Mucosa of gallbladder (tissue), 1 donor: Measurements from ENCODE around the gene EPAS1. TPM values are rescaled to one million over a fixed set of nuclear protein-coding genes. Genes with fewer than 3 reads are reported as not detected.
"Not testable (repeated sequence)": the region's sequence is repeated elsewhere in the genome, so short reads cannot be mapped to it uniquely, and the experiment has no call there.

Experiments
- DNase-seq: peaks from one replicate; pipeline ENCODE4 v3.0.0-alpha.2; 2020; ENCODE audit warnings: low spot score
- total RNA-seq: library from RNA; stranded (reverse); gene quantifications from one replicate; pipeline ENCODE4 v1.2.1, GENCODE V29; 2021
- donor health status: DM: no; HTN: no; CAD: no.

The EPAS1 gene
- total RNA-seq, 1 donor from 2014 or later, result 221 TPM

- DNase-seq, result no peak
These were observed 85.8 kb downstream of the EPAS1 start for GRCh38 chr2:46383113-46383395.

GRCh38 chr2:46383784-46384456 lies 86.7 kb downstream of the EPAS1 start:
- no peak for DNase-seq

- no peak for DNase-seq
These were observed 87.2 kb downstream of the EPAS1 start for GRCh38 chr2:46384457-46384815.

GRCh38 chr2:46385786-46386577 lies 88.8 kb downstream of the EPAS1 start:
- DNase-seq, result no peak

GRCh38 chr2:46386763-46387162 lies 89.6 kb downstream of the EPAS1 start:
- no peak for DNase-seq

GRCh38 chr2:46387292-46387691 lies 90.1 kb downstream of the EPAS1 start:
- no peak for DNase-seq

GRCh38 chr2:46387886-46388515 lies 90.8 kb downstream of the EPAS1 start:
- DNase-seq, result no peak

- no peak for DNase-seq
These were observed 91.7 kb downstream of the EPAS1 start for GRCh38 chr2:46388881-46389280.

- DNase-seq, result no peak
These were observed 92.3 kb downstream of the EPAS1 start for GRCh38 chr2:46389417-46389916.

GRCh38 chr2:46390036-46390435 lies 92.8 kb downstream of the EPAS1 start:
- no peak for DNase-seq

- no peak for DNase-seq
These were observed 93.7 kb downstream of the EPAS1 start for GRCh38 chr2:46390901-46391395.

- no peak for DNase-seq
These were observed 95.5 kb downstream of the EPAS1 start for GRCh38 chr2:46392561-46393346.

- no peak for DNase-seq
These were observed 96.2 kb downstream of the EPAS1 start for GRCh38 chr2:46393347-46393820.

GRCh38 chr2:46393865-46394264 lies 96.7 kb downstream of the EPAS1 start:
- DNase-seq, result no peak

GRCh38 chr2:46394649-46395510 lies 97.7 kb downstream of the EPAS1 start:
- DNase-seq, result no peak

GRCh38 chr2:46395730-46396129 lies 98.5 kb downstream of the EPAS1 start:
- not testable (repeated sequence) for DNase-seq

GRCh38 chr2:46400016-46400415 lies 102.8 kb downstream of the EPAS1 start:
- DNase-seq, result no peak

GRCh38 chr2:46402874-46403273 lies 105.7 kb downstream of the EPAS1 start:
- DNase-seq, result no peak

GRCh38 chr2:46404181-46404759 lies 107.1 kb downstream of the EPAS1 start:
- no peak for DNase-seq

- no peak for DNase-seq
These were observed 110.7 kb downstream of the EPAS1 start for GRCh38 chr2:46407852-46408455.
